Inflammatory macrophage treated with lipopolysaccharide for 1 hour (primary cell): Measurements from ENCODE around the gene ASB1.

Experiments used
- DNase-seq, 2 donors: peaks; one replicate each; pipeline ENCODE4 v3.0.0-alpha.2; 2020 to 2022

ASB1 gene

DNA sequence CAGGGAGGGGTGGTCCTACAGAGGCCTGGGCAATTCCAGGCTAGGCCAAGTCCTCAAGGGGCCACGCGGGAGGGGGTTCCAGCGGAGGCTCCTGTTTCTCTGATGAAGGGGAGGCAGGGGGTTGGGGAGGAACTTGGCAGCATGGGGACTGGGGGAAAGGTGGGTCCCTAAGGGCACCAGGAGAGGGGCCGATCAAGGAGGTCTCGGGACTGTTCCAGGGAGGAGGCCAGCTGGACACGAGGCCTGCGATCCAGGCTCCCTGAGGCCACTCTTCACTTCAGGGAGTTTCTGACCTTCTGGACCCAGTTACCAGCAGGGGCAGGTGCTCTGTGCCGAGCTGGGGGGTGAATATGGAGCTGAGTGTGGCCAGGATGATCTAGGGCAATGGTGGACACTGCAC, 71.5 kb downstream of the ASB1 start:
- no peak for DNase-seq

DNA sequence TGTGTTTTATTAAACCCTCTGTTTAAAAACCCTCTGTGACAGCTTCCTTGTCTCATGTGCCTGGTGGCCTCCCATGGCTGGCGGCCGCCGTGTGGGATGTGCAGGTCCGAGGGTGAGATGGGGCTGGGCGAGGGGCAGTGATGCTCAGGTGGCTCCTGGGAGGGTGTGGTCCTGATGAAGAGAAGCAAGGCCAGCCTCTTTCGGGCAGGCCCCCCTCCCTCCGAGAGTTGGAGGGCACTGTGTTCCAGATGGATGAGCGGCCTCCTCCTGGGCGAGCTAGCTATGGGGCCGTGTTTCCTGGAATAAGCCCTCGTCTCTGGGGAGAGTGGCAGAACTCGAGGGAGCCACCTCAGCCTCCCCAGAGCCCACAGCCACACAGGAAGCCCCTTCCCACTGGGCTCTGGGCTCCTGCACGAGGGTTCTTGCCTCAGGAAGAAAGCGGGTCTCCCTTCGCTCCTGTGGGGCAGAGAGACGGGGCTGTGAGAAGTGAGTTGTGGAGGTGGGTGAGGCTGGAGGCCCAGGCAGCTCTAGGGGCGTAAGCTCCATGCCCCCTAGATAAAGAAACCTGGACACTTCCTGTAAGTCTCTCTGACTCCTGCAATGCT, 72.1 kb downstream of the ASB1 start:
- DNase-seq = no peak

DNA sequence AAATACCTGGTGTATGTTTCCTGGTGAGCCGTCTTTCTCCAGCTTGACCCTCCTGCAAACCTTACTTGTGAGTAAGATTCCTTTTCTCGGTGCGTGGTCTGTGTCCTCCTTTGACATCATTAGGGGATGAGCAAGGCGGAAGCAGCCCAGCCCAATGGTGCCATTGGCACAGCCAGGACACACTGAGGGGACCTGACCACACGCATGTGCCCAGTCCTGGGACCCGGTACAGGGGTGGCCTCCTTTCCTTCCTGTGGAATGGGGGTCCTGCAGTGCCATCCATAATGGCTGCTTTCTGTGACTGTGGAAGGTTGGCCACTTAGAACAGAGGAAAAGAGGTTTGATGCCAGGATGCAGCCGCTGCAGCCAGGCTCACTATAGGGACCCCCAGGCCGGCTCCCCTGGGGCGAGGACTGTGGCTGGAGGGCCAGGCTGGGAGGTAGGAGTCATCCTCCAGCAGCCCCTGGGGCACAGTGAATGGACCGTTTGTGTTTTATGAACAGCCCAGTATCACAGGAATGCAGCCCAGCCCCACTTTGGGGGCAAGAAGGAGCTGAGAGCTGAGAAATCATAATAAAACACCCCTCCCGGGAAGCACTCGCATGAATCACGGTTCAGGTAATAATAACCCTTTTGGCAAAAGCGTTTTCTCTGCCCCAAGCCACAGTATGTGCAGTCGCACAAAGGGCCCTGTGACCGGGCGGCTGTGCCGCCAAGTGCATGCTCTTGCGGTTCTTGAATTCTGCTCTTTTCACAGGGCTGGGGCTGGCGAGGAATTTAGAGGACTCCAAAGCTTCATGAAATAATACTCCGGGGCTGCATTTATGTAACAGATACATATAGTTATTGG, 73.2 kb downstream of the ASB1 start:
- DNase-seq = no peak

DNA sequence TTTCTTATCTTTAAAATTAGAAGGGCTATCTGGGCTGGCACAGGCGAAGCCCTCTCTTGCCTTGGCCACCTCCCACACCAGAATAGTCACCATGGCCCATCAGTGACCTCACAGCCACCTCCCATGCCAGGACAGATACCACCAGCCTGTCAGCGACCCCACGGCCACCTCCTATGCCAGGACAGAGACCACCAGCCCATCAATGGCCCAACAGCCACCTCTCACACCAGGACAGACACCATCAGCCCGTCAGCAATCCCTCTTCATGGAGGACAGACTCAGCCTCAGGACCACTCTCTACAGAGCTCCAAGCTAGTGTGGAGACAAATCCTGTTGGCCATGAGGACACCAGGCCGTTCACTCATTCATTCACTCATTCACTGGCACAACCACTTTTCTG, 74.6 kb downstream of the ASB1 start:
- no peak for DNase-seq
